Uterus (tissue), 2 donors: ENCODE results near the gene PRSS22.

Source experiments
- CTCF ChIP-seq, 4 experiments: fragments of 200-600 bp in 2 of 4; fragments of 450-650 bp in 2 of 4; sonication (generic) in 2 of 4; IDR thresholded peaks; one replicate each; pipeline ENCODE4 v1.5.1; 2016 to 2019; ENCODE audit warnings: antibody characterized with exemption in 4 of 4, mild to moderate bottlenecking in 2 of 4, moderate library complexity in 1 of 4
- POLR2A ChIP-seq, 2 donors: fragments of 450-650 bp; IDR thresholded peaks; one replicate each; pipeline ENCODE4 v1.6.1; 2016; ENCODE audit warnings: antibody characterized with exemption in 2 of 2, mild to moderate bottlenecking in 1 of 2, moderate library complexity in 1 of 2

GRCh38 chr16:2852003-2852730 is 5.8 kb downstream of the PRSS22 start:
- TF ChIP-seq CTCF (IDR thresholded peaks at IDR 0.05) (no peak), POLR2A (IDR thresholded peaks at IDR 0.05) (no peak)
